Esophagus muscularis mucosa (tissue), 4 donors: ENCODE measurements around the gene UBL4A. TPM values are rescaled to one million over a fixed set of nuclear protein-coding genes. Genes with fewer than 3 reads are reported as not detected.
A peak's percentile ranks its signal among the peaks of the same experiment; 100 is the strongest.

Experiments used
- DNase-seq: peaks from one replicate; pipeline ENCODE4 v3.0.0-alpha.2; 2017; ENCODE audit errors: extremely low spot score
- H3K27ac ChIP-seq, 4 donors: fragments of 200-600 bp; sonication (generic); replicated peaks in 1 of 4; 1 replicate in 3 of 4; 2 replicates in 1 of 4; pipeline ENCODE4 v1.5.1; 2016 to 2019; ENCODE audit warnings: mild to moderate bottlenecking in 1 of 4
- H3K27me3 ChIP-seq, 4 donors: fragments of 200-600 bp; sonication (generic); one replicate each; pipeline versions ENCODE4 v1.5.1 to v1.6.0; 2016 to 2019
- H3K36me3 ChIP-seq, 4 donors: fragments of 200-600 bp; sonication (generic); one replicate each; pipeline ENCODE4 v1.5.1; 2016 to 2019
- H3K4me1 ChIP-seq, 4 donors: fragments of 200-600 bp; sonication (generic); one replicate each; pipeline ENCODE4 v1.5.1; 2016 to 2019
- H3K4me3 ChIP-seq, 4 donors: fragments of 200-600 bp; sonication (generic); 1 replicate in 2 of 4; 2 replicates in 2 of 4; pipeline ENCODE4 v1.5.1; 2016 to 2019; ENCODE audit warnings: mild to moderate bottlenecking in 4 of 4, moderate library complexity in 1 of 4
- H3K9me3 ChIP-seq, 4 donors: fragments of 200-600 bp; sonication (generic); 1 replicate in 3 of 4; 2 replicates in 1 of 4; pipeline ENCODE4 v1.5.1; 2016 to 2019
- CTCF ChIP-seq, 3 experiments: fragments of 200-600 bp in 2 of 3; fragments of 450-650 bp in 1 of 3; sonication (generic) in 2 of 3; IDR thresholded peaks; one replicate each; pipeline ENCODE4 v1.5.1; 2017 to 2019; ENCODE audit warnings: antibody characterized with exemption in 3 of 3, mild to moderate bottlenecking in 2 of 3, moderate library complexity in 1 of 3
- EP300 ChIP-seq: sonication (generic); formaldehyde crosslinking; IDR thresholded peaks from one replicate; pipeline ENCODE4 v1.6.1; 2017; ENCODE audit warnings: antibody characterized with exemption
- POLR2A ChIP-seq: fragments of 450-650 bp; IDR thresholded peaks from one replicate; pipeline ENCODE4 v1.6.1; 2017; ENCODE audit warnings: antibody characterized with exemption, moderate library complexity, mild to moderate bottlenecking, low read depth
- POLR2AphosphoS5 ChIP-seq, 2 donors: sonication (generic); formaldehyde crosslinking; IDR thresholded peaks; one replicate each; pipeline ENCODE4 v1.6.1; 2017; ENCODE audit warnings: antibody characterized with exemption in 2 of 2
- WGBS: methylation state at CpG from one replicate; pipeline ENCODE4 v1.1.5; 2018; 5-methylcytosine and 5-hydroxymethylcytosine counted together
- intact Hi-C: fragments of 100-400 bp; cut with DNase I; formaldehyde crosslinking; loops from one replicate; pipeline ENCODE4 v1.15.1; 2023
- total RNA-seq, 4 donors: library from RNA; depleted of rRNA; stranded (reverse); fragments of >200 nt; gene quantifications; one replicate each; pipeline versions ENCODE4 v1.1.0 to v1.2.1, GENCODE V29; 2016

The UBL4A gene
- total RNA-seq, 4 donors from 2014 or later = 41.7 to 75.8 (median 57.9) TPM

DNA sequence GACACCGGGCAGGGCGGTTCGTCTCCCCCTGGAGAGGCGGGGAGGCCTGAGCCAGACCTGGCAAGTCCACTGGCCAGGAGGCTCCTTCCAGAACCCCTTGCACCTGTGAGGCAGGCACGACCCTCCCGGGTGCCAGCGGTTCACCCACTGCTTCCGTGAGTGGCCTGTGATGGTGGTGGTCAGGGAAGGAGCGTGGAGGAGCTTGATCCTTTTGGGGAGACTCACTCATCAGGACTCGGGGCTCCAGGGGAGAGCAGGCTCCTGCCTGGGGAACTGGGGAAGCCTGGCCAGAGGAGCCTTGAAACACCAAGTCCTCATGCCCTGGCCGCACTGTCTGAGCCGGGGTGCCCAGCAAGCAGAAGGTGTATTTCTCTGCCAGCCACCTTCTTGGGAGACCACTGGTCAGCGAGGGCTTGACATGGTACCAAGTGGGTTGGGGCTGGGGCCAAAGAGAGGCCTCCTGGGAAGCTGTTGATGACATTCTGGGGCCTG, 41.6 kb downstream of the UBL4A start:
- intact Hi-C loops = no loop called here
- WGBS = 78% methylated on average over 8 of the region's 13 CpGs
- Histone ChIP-seq H3K4me1 (peaks cover 12 to 29% (median 26%) of the 10 kb centered on the region in 4 donors), H3K4me3 (peak overlapping the region; percentile 63 to 73 (median 66)), H3K27me3 (no peaks in the 10 kb centered on the region), H3K27ac (peak overlapping the region; percentile 86 to 89 (median 88)), H3K9me3 (no peaks in the 10 kb centered on the region), H3K36me3 (peaks cover 19 to 66% (median 64%) of the 10 kb centered on the region in 4 donors)
- DNase-seq = no peak
- TF ChIP-seq POLR2A (no peak), CTCF (IDR thresholded peaks at IDR 0.05) (no peak), POLR2AphosphoS5 (IDR thresholded peaks at IDR 0.05) (no peak), EP300 (no peak)

GRCh38 chrX:154443992-154444754, 42.2 kb downstream of the UBL4A start, which contains the start of gene FAM50A:
FAM50A (plus strand) TSS chrX:154444141; CDS start chrX:154444236, 95 bp downstream.
- intact Hi-C loops = no loop called here
- WGBS = 66% methylated on average over 10 of the region's 94 CpGs
- peaks cover 14 to 63% (median 60%) of the 10 kb centered on the region in 4 donors for H3K36me3 ChIP-seq
- no peaks in the 10 kb centered on the region for H3K9me3 ChIP-seq
- peak; percentile 93 for DNase-seq
- H3K27ac ChIP-seq = peak within 1 kb of the TSS; percentile 86 to 89 (median 88)
- peak; percentile 6 to 35 for TF ChIP-seq POLR2AphosphoS5 (IDR thresholded peaks at IDR 0.05)
- no peak for TF ChIP-seq CTCF (IDR thresholded peaks at IDR 0.05)
- peak within 1 kb of the TSS; percentile 63 to 73 (median 66) for H3K4me3 ChIP-seq
- H3K4me1 ChIP-seq = peaks cover 12 to 35% (median 31%) of the 10 kb centered on the region in 4 donors
- H3K27me3 ChIP-seq = no peaks in the 10 kb centered on the region

GRCh38 chrX:154443479-154443910, 42.9 kb downstream of the UBL4A start:
- intact Hi-C loops = no loop called here
- 50% methylated on average over 9 of the region's 10 CpGs for WGBS
- Histone ChIP-seq H3K9me3 (no peaks in the 10 kb centered on the region), H3K36me3 (peaks cover 7 to 60% (median 54%) of the 10 kb centered on the region in 4 donors), H3K4me3 (peak overlapping the region; percentile 63 to 73 (median 66)), H3K4me1 (peaks cover 14 to 42% (median 38%) of the 10 kb centered on the region in 4 donors), H3K27me3 (no peaks in the 10 kb centered on the region), H3K27ac (peak overlapping the region; percentile 86 to 89 (median 88))
- TF ChIP-seq POLR2AphosphoS5 (IDR thresholded peaks at IDR 0.05) (no peak), CTCF (IDR thresholded peaks at IDR 0.05) (no peak), POLR2A (no peak), EP300 (no peak)
- DNase-seq = no peak

DNA sequence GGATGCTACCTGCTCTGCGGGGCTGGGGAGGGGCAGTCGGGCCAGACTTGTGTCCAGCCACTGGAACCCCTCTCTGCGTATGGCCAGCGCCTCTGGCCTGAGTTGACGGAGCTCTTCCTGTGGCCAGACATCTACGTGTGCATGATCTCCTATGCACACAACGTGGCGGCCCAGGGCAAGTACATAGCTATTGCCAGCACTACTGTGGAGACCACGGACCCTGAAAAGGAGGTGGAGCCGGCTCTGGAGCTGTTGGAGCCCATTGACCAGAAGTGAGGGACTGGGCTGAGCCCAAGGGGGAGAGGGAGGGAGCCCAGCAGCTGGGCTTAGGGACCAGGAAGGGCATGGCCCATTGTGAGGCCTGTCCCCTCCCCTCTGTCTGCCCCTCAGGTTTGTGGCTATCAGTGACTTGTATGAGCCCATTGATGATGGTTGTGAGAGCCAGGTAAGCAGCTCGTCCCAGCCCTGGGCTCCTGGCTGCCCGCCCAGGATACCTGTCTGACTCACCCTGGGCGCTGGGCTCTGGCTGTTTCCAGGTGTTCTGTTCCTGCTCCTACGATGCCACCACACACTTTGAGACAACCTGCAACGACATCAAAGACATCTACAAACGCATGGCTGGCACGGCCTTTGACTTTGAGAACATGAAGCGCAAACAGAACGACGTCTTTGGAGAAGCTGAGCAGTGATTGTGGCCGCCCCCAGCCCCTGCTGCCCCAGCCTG, 44.3 kb downstream of the UBL4A start:
- Histone ChIP-seq H3K4me1 (peaks cover 16 to 48% (median 46%) of the 10 kb centered on the region in 4 donors), H3K27ac (no peak overlapping the region), H3K4me3 (no peak overlapping the region), H3K27me3 (no peaks in the 10 kb centered on the region), H3K36me3 (peaks cover 4 to 55% (median 49%) of the 10 kb centered on the region in 4 donors), H3K9me3 (no peaks in the 10 kb centered on the region)
- TF ChIP-seq CTCF (IDR thresholded peaks at IDR 0.05) (no peak), EP300 (no peak), POLR2AphosphoS5 (IDR thresholded peaks at IDR 0.05) (no peak), POLR2A (no peak)
- intact Hi-C loops = no loop called here
- DNase-seq = no peak
- WGBS = 83% methylated on average over 19 of the region's 21 CpGs
